HEK293 (cell line): ENCODE data around the gene ARFGAP1.

ENCODE experiments used
- CTCF ChIP-seq: fragments of 450-650 bp; formaldehyde crosslinking; IDR thresholded peaks from 2 replicates; pipeline ENCODE4 v1.5.1; 2016; ENCODE audit warnings: missing biosample characterization, missing genetic modification characterization
- MZF1 ChIP-seq: fragments of 450-650 bp; formaldehyde crosslinking; IDR thresholded peaks from 2 replicates; pipeline ENCODE4 v1.5.1; 2017; ENCODE audit warnings: missing biosample characterization, missing genetic modification characterization, borderline replicate concordance
- ZNF274 ChIP-seq, 2 experiments: fragments of 200-500 bp in 1 of 2; fragments of 450-650 bp in 1 of 2; sonication (Bioruptor generic) in 1 of 2; formaldehyde crosslinking in 1 of 2; IDR thresholded peaks; 2 replicates each; pipeline versions ENCODE4 v1.5.1 to v1.6.1; 2014 to 2016; ENCODE audit warnings: borderline replicate concordance in 1 of 2, inconsistent platforms in 1 of 2, low read length in 1 of 2, missing biosample characterization in 1 of 2, missing genetic modification characterization in 1 of 2
- ZNF335 ChIP-seq: fragments of 450-650 bp; formaldehyde crosslinking; conservative IDR thresholded peaks from 2 replicates; pipeline ENCODE4 v1.5.1; 2016; ENCODE audit warnings: missing biosample characterization, missing genetic modification characterization
- ZNF639 ChIP-seq: fragments of 450-650 bp; formaldehyde crosslinking; IDR thresholded peaks from 2 replicates; pipeline ENCODE4 v1.5.1; 2016; ENCODE audit warnings: missing biosample characterization, missing genetic modification characterization
- TF ChIP-seq, protein P1 (sequence below): fragments of 450-650 bp; formaldehyde crosslinking; IDR thresholded peaks from 2 replicates; pipeline ENCODE4 v1.5.1; 2016; ENCODE audit warnings: missing biosample characterization, missing genetic modification characterization

DNA sequence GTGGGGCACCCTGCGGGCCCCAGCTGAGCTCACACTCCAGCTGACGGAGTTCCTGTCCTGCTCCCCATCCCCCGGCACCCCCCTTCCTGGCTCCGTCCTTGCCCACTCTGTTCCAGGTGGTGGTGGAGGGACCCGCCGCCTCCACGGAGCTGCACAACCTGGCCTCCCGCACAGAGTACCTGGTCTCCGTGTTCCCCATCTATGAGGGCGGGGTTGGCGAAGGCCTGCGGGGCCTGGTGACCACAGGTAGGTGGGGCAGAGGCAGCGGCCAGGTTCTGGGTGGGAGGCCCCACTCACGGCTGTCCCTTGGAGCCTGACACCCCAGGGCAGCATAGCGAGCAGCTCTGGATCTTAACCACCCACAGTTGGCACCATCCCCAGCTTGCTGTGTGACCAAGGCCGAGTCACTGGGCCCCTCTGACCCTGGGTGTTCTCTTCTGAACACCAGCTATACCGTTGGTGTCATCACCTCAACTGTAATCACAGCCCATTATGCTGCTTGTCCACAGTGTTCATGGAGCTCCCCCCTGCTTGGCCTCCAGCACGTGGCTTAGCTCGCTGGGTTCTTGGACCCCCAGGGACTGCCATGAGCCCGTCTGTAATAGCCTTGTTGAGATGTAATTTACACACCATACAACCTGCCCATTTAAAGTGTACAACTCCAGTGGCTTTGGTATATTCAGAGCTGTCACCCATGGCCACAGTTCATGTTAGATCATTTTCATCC lies 37.8 kb downstream of the ARFGAP1 start:
- TF ChIP-seq ZNF274 (IDR thresholded peaks at IDR 0.05; ENCODE audit: low read length) (no peak), ZNF274 (tag by site-specific recombination; IDR thresholded peaks at IDR 0.05; ENCODE audit: borderline replicate concordance) (no peak), MZF1 (tag by site-specific recombination) (no peak), ZNF639 (no peak), CTCF (tag by site-specific recombination) (no peak), ZNF335 (tag by site-specific recombination) (no peak)
- TF ChIP-seq, protein P1, sequence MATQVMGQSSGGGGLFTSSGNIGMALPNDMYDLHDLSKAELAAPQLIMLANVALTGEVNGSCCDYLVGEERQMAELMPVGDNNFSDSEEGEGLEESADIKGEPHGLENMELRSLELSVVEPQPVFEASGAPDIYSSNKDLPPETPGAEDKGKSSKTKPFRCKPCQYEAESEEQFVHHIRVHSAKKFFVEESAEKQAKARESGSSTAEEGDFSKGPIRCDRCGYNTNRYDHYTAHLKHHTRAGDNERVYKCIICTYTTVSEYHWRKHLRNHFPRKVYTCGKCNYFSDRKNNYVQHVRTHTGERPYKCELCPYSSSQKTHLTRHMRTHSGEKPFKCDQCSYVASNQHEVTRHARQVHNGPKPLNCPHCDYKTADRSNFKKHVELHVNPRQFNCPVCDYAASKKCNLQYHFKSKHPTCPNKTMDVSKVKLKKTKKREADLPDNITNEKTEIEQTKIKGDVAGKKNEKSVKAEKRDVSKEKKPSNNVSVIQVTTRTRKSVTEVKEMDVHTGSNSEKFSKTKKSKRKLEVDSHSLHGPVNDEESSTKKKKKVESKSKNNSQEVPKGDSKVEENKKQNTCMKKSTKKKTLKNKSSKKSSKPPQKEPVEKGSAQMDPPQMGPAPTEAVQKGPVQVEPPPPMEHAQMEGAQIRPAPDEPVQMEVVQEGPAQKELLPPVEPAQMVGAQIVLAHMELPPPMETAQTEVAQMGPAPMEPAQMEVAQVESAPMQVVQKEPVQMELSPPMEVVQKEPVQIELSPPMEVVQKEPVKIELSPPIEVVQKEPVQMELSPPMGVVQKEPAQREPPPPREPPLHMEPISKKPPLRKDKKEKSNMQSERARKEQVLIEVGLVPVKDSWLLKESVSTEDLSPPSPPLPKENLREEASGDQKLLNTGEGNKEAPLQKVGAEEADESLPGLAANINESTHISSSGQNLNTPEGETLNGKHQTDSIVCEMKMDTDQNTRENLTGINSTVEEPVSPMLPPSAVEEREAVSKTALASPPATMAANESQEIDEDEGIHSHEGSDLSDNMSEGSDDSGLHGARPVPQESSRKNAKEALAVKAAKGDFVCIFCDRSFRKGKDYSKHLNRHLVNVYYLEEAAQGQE: no peak
